ENCODE results near the gene SH3BP1. TPM values are rescaled to one million over a fixed set of nuclear protein-coding genes. Genes with fewer than 3 reads are reported as not detected.

The SH3BP1 gene
- polyA plus RNA-seq, 1 donor from 2014 or later = 0.63 TPM

- peaks cover 10% of the 10 kb centered on the region for H3K79me2 ChIP-seq (replicated peaks; ENCODE audit: insufficient read depth, low read length)
- no peak for TF ChIP-seq RAD21 (conservative IDR thresholded peaks at IDR 0.05)
- no peak for TF ChIP-seq CTCF (IDR thresholded peaks at IDR 0.05; ENCODE audit: poor library complexity, severe bottlenecking)
- peak; percentile 91 for TF ChIP-seq POLR2AphosphoS5 (IDR thresholded peaks at IDR 0.05)
- TF ChIP-seq SMC3 (conservative IDR thresholded peaks at IDR 0.05; ENCODE audit: poor library complexity) = no peak
- no peak for TF ChIP-seq EZH2 (IDR thresholded peaks at IDR 0.05; ENCODE audit: borderline replicate concordance, insufficient read depth, low read length, poor library complexity, severe bottlenecking)
- no peak for TF ChIP-seq MXI1 (conservative IDR thresholded peaks at IDR 0.05; ENCODE audit: poor library complexity, severe bottlenecking)
- TF ChIP-seq REST (IDR thresholded peaks at IDR 0.05; ENCODE audit: borderline replicate concordance) = no peak
- no peaks in the 10 kb centered on the region for H3K36me3 ChIP-seq (ENCODE audit: insufficient read depth, low read length)
- no peaks in the 10 kb centered on the region for H3K9me3 ChIP-seq (ENCODE audit: low read length)
- no peaks in the 10 kb centered on the region for H4K20me1 ChIP-seq (ENCODE audit: insufficient read depth)
- H3K27ac ChIP-seq (ENCODE audit: low read length) = peak overlapping the region; percentile 97
- peak overlapping the region; percentile 97 for H3K4me2 ChIP-seq (ENCODE audit: low read length)
- peak overlapping the region; percentile 92 for H3K9ac ChIP-seq (ENCODE audit: low read length)
- peak overlapping the region; percentile 95 for H2AFZ ChIP-seq (ENCODE audit: low read depth, low read length)
- H3K9me2 ChIP-seq (ENCODE audit: insufficient read depth, low read length) = no peaks in the 10 kb centered on the region
- no peaks in the 10 kb centered on the region for H3F3A ChIP-seq (ENCODE audit: insufficient read depth, low read length, poor library complexity, severe bottlenecking)
- H3K27me3 ChIP-seq (ENCODE audit: insufficient read depth, low read depth, low read length) = no peaks in the 10 kb centered on the region
- peak overlapping the region; percentile 98 for H3K4me3 ChIP-seq (ENCODE audit: low read length)
These were observed 31.5 kb upstream of the SH3BP1 start for GRCh38 chr22:37607935-37608476.

- peak within 1 kb of the TSS; percentile 92 for H3K9ac ChIP-seq (ENCODE audit: low read length)
- no peaks in the 10 kb centered on the region for H3K27me3 ChIP-seq (ENCODE audit: insufficient read depth, low read depth, low read length)
- no peaks in the 10 kb centered on the region for H3K9me2 ChIP-seq (ENCODE audit: insufficient read depth, low read length)
- peak within 1 kb of the TSS; percentile 95 for H2AFZ ChIP-seq (ENCODE audit: low read depth, low read length)
- TF ChIP-seq TAF1 (IDR thresholded peaks at IDR 0.05; ENCODE audit: low read depth) (peak; percentile 56), EP300 (conservative IDR thresholded peaks at IDR 0.05; ENCODE audit: poor library complexity, severe bottlenecking) (peak; percentile 79), POLR2AphosphoS5 (IDR thresholded peaks at IDR 0.05) (peak; percentile 76), MXI1 (conservative IDR thresholded peaks at IDR 0.05; ENCODE audit: poor library complexity, severe bottlenecking) (peak; percentile 79), RAD21 (conservative IDR thresholded peaks at IDR 0.05) (no peak), EZH2 (IDR thresholded peaks at IDR 0.05; ENCODE audit: borderline replicate concordance, insufficient read depth, low read length, poor library complexity, severe bottlenecking) (no peak), SMC3 (conservative IDR thresholded peaks at IDR 0.05; ENCODE audit: poor library complexity) (no peak), REST (IDR thresholded peaks at IDR 0.05; ENCODE audit: borderline replicate concordance) (peak; percentile 70), CTCF (IDR thresholded peaks at IDR 0.05; ENCODE audit: poor library complexity, severe bottlenecking) (no peak)
- H3K36me3 ChIP-seq (ENCODE audit: insufficient read depth, low read length) = no peaks in the 10 kb centered on the region
- H3K9me3 ChIP-seq (ENCODE audit: low read length) = no peaks in the 10 kb centered on the region
- H3K4me3 ChIP-seq (ENCODE audit: low read length) = peak within 1 kb of the TSS; percentile 98
- H3K27ac ChIP-seq (ENCODE audit: low read length) = peak within 1 kb of the TSS; percentile 97
- H4K20me1 ChIP-seq (ENCODE audit: insufficient read depth) = no peaks in the 10 kb centered on the region
- peak within 1 kb of the TSS; percentile 97 for H3K4me2 ChIP-seq (ENCODE audit: low read length)
- no peaks in the 10 kb centered on the region for H3F3A ChIP-seq (ENCODE audit: insufficient read depth, low read length, poor library complexity, severe bottlenecking)
- H3K79me2 ChIP-seq (replicated peaks; ENCODE audit: insufficient read depth, low read length) = peaks cover 10% of the 10 kb centered on the region
These were observed 30.8 kb upstream of the SH3BP1 start, which contains the start of gene GGA1 for GRCh38 chr22:37608477-37609239. Gene GGA1 (plus strand): TSS chr22:37608834. CDS start chr22:37608861, 27 bp downstream.

Data from neural cell (in vitro differentiated cells).